Measurements from ENCODE around the gene COBLL1.

DNA sequence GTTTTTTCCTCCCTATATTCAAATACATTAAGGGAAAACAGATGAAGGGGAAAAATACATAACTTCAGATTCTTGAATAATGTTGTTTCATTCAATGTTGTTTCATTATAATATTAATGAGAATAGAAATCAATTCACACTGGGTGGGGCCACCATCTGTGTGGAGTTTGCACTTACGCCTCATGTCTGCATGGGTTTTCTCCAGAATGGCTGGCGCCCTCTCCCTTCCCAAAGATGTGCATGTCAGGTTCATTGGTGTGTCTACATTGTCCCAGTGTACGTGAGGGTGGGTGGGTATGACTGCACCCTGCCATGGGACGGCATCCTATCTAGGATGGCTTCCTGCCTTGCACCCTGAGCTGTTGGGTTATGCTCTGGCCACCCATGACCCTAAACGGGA, 51.7 kb downstream of the COBLL1 start:
- no peak for TF ChIP-seq CTCF (IDR thresholded peaks at IDR 0.05; ENCODE audit: insufficient read depth, low read depth, low read length)
- TF ChIP-seq EZH2 (IDR thresholded peaks at IDR 0.05; ENCODE audit: insufficient read depth, low read length), result no peak
